ENCODE results near the gene TBX5.

DNA sequence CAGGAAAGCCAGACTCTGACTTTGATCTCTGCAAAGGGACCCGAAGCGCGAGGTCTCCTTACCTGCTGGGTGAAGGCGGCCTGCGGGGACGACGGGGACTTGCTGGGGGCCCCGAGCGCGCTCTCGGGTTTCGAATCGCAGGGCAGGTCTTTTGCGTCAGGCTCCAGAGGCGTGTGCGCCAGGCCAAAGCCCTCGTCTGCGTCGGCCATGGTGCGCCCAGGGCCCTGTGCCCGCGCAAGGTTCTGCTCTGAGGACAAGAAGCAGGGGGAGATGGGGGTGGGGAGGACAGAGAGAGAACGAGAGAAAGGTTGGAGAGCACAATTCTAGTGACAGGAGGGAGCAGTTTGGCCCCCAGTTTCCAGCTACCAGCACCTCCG, 2.3 kb downstream of the TBX5 start:
- TF ChIP-seq POLR2AphosphoS5 (IDR thresholded peaks at IDR 0.05; ENCODE audit: borderline replicate concordance, low read depth, low read length) (no peak), EZH2 (IDR thresholded peaks at IDR 0.05) (no peak), FOXP2 (optimal IDR thresholded peaks at IDR 0.05; ENCODE audit: control extremely low read depth, extremely low read length, insufficient read depth) (no peak)
